Measurements from ENCODE around the gene AMER3.

DNA sequence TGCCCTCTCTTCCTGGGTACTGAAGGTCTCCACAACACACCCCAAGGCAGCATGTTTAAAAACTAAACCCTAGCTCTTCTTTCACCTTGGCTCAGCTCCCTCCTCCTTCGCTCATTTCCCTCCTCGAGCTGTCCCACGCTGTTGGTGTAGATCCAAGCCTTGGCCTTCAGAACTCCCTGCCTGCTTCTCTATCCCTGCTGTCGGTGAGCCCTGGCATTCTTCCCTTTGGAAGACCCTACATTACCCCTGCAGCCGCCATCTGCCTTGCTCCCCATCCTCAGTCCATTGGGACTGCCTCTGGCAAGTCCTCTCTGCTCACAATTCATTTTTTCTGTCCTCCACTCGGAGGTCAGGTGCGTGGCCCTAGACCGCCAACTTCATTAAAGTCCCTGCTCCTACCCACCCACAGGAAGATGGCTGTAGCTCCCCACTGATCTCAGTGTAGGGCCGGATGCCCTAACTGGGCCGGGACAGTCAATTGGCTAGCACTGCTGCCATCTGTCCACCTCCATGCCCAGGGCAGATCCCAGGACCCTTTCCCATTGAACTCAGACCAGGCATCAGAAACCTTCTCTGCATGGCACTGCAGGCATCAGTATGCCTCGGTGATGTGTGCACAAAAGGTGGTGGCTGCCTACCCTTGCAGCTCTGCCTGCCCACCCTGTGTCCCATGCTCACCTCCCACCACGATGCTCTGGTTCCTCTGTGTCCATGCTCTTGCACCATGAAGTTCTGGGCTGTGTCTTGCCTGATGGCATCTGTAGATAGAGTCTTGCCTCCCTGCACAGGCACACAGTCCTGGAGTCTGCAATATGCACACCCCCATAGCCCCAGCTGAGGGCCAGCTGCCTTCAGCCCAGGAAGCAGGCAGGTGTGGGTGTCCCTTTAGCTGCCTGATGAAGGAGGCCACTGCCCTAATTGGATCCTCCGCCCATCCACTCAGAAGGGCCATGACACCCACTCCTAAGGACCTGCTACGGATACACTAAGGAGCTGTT is 5.7 kb downstream of the AMER3 start:
- TF ChIP-seq POLR2A (IDR thresholded peaks at IDR 0.05; ENCODE audit: low read length) (no peak), GATA1 (IDR thresholded peaks at IDR 0.05; ENCODE audit: low read depth, low read length) (no peak)
